GM21423 (cell line): ENCODE results near the gene KRTAP10-5.
"Not testable (repeated sequence)": the region's sequence is repeated elsewhere in the genome, so short reads cannot be mapped to it uniquely, and the experiment has no call there.

Experiments used
- ATAC-seq: cut with Tn5 transposase; IDR thresholded peaks from one replicate; pipeline ENCODE4 v1.9.1; 2021; ENCODE audit warnings: mild to moderate bottlenecking, moderate library complexity; ENCODE audit not compliant: unreplicated experiment

The KRTAP10-5 gene, protein sequence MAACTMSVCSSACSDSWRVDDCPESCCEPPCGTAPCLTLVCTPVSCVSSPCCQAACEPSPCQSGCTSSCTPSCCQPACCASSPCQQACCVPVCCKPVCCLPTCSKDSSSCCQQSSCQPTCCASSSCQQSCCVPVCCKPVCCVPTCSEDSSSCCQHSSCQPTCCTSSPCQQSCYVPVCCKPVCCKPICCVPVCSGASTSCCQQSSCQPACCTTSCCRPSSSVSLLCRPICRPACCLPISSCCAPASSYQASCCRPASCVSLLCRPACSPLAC

DNA sequence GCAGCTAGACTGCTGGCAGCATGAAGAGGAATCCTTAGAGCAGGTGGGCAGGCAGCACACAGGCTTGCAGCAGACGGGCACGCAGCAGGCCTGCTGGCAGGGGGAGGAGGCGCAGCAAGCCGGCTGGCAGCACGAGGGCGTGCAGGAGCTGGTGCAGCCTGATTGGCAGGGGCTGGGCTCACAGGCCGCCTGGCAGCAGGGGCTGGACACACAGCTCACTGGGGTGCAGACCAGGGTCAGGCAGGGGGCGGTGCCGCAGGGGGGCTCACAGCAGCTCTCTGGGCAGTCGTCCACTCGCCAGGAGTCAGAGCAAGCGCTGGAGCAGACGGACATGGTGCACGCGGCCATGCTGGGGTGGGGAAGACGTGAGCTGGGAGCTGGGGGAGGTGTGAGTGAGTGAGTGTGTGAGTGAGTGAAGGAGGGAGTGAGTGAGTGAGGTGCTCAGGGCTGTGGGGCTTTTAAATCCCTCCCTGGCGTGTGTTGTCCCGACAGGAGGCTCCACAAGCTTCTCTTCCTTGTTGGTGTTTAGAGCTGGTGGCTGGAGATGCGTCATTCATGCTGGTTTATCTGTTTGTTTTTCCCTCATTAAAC lies at the start of gene KRTAP10-5:
Gene KRTAP10-5, minus strand, starts transcription at position 374 of the 591 bp plus-strand sequence. Its CDS starts 26 bp downstream, at position 348.
- ATAC-seq = not testable (repeated sequence)

DNA sequence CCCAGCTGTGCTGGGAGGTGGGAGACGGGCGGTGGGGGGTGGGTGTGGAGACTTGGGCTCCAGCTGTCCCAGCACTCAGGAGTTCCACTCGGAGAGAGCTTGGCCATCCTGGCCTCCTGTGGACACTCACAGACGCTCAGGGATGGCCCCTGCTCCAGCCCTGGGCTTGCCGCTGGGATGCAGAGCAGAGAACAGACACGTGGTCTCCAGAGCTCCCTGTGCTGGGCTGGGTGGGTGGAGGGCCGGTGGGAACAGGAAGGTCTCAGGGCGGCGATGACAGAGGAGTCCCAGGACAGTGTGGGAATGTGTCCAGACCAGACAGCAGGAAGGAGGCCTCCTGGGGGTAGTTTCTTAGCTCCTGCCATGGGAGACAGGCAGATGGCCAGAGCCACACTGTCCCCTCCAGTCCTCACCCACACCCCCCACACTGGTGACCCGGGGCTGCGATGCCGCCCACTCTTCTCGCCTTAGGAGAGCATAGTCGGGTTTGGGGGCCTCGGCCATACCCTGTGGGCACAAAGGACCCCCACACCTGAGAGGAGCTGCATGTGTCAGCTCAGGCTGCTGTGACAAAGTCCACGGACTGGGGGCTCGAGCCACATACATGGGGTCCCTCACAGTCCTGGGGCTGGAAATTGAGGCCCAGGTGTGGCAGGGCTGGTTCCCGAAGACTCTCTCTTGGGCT lies 48.4 kb upstream of the KRTAP10-5 start:
- ATAC-seq = no peak

DNA sequence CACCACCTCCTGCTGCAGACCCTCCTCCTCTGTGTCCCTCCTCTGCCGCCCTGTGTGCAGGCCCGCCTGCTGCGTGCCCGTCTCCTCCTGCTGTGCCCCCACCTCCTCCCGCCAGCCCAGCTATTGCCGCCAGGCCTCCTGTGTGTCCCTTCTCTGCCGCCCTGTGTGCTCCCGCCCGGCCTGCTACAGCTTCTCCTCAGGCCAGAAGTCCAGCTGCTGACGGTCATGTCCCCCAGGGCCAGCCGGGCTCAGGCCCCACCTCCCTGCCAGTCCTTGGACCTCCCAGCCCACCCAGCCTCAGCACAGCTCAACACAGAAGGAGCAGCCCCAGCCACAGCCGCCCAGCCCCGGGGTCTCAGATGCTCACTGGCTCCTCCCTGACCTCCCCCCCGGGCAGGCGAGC lies 47.4 kb upstream of the KRTAP10-5 start:
- ATAC-seq = not testable (repeated sequence)

DNA sequence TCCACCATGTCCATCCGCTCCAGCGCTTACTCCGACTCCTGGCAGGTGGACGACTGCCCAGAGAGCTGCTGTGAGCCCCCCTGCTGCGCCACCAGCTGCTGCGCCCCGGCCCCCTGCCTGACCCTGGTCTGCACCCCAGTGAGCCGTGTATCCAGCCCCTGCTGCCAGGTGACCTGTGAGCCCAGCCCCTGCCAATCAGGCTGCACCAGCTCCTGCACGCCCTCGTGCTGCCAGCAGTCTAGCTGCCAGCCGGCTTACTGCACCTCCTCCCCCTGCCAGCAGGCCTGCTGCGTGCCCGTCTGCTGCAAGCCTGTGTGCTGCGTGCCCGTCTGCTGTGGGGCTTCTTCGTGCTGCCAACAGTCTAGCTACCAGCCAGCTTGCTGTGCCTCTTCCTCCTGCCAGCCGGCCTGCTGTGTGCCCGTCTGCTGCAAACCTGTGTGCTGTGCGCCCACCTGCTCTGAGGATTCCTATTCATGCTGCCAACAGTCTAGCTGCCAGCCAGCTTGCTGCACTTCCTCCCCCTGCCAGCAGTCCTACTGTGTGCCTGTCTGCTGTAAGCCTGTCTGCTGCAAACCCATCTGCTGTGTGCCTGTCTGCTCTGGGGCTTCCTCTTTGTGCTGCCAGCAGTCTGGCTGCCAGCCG lies 46.9 kb upstream of the KRTAP10-5 start:
- not testable (repeated sequence) for ATAC-seq

DNA sequence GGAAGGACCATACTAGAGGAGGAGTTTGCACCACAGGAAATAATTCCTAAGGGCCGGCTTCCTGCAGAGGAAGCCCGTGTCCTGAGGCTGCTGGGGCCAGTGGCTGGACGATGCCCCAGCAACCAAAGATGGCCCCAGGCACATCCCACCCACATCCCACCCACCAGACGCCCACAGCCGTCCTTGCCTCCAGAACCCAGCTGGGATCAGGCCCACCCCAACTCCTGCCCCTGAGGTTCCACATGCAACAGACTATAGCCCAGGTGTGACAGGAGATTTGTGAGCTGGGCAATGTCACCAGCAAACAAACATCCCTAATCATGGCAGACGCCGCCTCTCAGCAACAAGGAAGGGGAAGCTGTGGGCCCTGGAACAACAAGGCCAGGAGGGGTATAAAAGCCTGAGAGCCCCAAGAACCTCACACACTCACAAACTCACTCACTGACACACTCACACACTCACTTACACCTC lies 46.3 kb upstream of the KRTAP10-5 start, which contains the start of gene KRTAP10-9:
Gene KRTAP10-9, plus strand, starts transcription at position 421 of the 471 bp plus-strand sequence. CDS start 79 bp downstream, outside the sequence.
- no peak for ATAC-seq

DNA sequence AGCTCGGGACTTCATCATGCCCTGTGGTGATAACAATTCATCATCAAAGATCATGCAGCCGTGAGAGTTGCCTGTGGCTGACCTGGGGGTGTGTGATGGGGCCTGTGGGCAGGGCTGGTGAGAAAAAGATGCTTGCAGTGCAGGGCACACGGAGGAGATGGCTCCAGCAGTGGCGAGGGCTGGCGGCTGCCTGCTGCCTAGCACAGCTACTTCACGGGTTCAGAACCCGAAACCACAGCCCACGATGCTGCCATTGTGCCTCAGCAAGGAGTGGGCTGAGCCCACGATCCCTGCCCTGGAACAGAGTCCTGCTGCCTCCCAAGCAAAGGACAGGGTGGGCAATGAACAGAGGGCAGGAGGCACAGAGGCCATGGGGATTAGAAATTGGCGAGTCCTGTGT lies 45.9 kb upstream of the KRTAP10-5 start:
- ATAC-seq = no peak

DNA sequence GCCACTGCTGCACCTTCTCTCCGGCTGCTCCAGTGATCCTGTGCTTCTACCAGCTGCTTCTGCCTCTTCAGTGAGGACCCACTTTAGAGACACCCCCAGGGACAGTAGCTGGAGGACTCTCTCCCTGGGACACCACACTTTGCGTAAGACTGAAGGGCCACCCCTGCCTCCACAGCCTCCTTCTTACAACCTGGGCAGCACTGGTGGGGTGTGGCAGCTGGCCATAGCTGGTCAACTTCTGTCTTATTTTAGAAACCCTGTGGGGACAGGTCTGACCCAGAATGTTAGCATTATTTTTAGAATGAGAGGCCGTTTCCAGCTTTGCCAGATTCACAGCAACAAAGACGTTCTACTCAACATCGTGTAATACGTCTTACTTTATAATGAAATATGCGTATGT lies 45.4 kb upstream of the KRTAP10-5 start:
- no peak for ATAC-seq

DNA sequence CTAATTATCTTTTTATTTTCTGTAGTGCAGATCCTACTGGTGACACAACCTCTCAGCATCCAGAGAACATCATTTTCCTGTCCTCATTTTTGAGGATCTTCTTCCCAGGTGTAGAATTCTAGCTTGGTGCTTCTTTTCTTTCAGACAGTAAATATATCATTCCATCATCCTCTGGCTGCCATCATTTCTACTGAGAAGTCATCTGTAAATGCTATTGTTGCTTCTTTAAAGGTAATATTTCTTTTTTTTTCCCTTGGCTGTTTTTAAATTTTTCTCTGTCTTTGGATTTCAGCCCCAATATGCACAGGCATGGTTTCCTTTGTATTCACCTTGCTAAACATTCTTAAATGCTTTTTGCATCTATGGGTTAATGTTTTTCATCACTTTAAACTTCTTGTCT lies 43.2 kb upstream of the KRTAP10-5 start:
- no peak for ATAC-seq

DNA sequence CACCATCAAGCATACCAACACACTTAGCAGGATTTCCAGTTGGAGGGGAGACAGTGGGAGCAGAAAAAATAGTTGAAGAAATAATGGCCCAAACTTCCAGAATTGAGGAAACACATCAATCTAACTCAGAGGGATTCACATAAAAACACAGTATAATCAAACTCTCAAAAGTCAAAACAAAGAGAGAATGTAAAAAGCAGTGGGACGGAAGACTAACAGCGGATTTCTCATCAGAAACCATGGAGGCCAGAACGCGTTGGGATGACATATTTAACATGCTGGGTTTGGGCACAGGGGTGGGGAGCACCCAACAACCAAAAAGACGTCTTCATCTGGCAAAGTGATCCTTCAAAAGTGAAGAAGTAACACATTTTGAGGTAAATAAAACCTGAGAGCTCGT lies 39.5 kb upstream of the KRTAP10-5 start:
- ATAC-seq = no peak

DNA sequence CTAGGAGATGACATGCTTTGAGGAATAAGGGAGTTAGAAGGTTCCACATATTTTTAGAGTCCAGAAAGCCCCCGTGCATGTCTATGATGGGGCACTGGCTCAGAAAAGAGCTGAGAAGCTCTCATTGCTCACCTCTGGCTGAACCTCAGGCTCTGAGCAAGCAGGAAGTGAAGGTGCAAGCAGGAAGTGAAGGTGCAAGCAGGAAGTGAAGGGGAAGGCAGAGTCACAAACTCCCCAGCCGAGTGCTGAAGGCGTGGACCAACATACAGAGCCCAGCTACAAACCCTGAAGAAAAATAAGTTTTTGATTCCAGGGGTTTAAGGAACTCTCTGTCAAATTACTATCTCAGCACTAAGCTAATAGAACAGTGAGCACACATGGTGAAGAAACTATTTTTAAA lies 38.5 kb upstream of the KRTAP10-5 start:
- no peak for ATAC-seq

DNA sequence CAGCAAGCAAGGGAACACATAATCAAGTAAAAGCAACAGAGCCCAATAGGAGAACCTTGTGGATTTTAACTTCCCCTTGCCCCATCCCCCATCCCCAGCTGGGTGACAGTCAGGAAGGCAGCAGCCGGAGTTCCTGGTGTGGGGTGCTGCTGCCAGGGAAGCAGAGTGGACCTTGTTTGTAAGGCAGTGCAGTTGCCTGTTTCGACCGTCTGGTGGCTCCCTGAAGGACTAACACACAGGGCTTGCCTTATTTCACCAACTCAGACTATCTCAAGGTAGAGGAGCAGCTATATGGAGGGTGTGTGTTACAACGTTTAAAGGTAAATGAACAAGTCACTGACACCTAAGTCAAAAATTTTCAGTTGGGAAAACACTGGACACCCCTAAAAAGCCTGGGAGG lies 38.1 kb upstream of the KRTAP10-5 start:
- no peak for ATAC-seq

DNA sequence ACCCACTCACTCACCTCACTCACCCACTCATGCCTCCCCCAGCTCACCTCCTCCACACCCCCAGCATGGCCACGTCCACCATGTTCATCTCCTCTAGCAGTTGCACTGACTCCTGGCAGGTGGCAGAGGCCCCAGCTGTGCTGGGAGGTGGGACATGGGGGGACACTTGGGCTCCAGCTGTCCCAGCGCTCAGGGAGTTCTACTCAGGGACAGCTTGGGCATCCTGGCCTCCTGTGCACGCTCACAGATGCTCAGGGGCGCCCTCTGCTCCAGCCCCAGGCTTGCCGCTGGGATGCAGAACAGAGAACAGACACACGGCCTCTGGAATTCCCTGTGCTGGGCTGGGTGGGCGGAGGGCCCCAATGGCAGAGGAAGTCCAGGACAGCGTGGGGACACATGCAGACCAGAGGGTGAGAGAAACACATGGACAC lies 36.7 kb upstream of the KRTAP10-5 start:
- ATAC-seq = no peak

DNA sequence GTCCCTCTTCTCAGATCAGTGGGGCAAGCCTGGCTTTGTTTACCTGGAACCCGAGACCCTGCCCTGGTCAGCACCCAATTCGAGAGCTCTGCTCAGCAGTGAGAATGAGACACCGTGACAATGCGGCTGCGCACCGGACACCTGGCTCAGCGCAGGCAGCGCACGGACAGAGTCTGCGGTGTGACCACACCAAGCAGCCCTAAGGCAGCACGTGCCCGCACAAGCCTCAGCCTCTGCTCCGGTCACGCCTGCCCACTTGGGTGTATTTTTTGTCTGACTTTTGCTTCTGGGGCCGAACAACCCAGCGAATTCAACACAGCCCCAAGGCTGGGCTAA lies 36.2 kb upstream of the KRTAP10-5 start:
- no peak for ATAC-seq

DNA sequence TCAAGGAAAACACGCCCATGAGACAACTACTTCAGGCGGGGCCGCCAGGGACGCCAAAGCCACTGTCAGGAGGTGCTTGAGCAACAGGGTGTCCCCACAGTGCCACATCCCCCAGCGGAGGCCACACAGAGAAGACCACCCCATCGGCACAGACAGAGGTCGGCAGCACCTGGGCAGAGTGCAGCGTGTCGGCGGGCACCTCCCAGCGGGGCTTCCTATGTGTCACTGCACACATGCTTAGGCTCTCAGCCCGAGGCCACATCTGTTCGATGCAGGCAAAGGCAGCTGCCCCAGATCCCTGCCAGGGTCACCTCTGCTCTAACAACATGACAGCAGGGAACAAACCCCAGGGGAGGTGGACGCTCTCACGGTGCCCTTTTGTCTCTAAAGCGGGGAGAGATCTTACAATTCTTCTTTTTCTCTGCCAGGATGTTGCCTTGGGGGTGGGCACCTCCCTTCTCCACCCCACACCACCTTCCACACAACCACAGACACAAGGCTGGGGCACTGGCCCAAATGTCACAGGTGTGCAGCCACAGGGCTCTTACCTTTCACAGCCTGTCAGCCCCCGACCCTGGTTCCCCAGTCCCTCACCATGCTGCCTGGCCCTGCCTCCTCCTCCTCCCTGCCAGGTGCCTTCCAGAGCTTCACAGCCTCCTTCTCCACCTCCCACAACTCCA lies 35.6 kb upstream of the KRTAP10-5 start:
- no peak for ATAC-seq

DNA sequence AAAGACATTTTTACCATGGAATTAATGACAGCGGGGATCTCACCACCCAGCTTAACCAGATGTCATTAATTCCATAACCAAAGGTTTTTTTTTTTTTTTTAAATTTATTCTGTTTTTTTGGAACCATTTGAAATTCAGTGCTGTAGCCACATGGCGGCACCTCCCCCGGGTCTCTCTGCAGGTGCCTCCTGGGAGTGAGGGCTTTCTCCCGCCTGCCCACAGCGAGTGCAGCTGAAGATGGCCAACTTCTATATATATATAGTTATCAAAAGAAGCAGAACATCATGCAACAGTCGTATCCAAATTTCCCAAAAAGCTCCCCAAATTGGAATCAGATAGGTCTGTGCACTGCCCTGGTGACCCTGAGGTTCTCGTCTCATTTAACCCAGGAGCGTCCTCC lies 35.1 kb upstream of the KRTAP10-5 start:
- ATAC-seq = no peak

DNA sequence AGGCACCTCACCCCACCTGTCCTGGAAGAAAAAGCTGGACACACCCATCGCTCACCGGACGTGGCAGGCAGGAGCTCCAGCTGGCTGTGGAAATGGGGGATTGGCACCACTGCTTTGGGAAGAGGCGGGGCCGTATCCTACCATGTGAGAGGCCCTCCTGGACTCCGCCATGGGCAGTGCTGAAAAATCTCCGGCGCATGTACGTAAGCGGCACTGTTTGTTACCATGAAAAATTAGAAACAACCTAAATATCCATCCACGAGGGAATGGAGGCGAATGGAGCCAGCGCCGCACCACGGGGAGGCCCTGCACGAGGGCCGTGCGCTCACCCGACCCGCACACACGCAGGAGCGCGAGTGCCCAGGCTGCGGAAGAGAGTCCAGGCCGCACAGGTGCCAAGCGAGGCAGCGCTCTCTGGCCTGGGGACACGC lies 34.6 kb upstream of the KRTAP10-5 start:
- no peak for ATAC-seq

DNA sequence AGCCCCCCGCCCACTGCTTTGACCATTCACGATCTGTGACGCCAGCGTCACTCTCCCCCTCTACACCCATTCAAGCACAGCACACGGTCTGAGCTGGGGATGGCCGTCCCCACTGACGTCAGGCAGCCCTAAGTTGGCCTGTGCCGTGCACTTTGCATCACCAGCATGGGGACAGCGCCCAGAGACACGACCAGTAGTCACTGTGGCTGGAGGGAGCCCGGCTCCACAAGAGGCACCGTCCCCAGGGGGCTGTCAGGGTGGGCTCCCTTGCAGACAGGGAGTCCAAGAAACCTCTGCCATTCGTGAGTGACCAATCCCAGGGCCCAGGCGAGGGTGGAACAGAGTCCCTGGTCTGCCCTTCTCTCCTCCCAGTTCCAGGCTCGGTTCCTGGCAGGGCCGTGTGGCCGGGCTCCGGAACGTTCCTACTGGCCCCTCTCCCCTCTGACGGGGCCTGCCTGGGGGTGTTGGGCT lies 33.8 kb upstream of the KRTAP10-5 start:
- no peak for ATAC-seq

DNA sequence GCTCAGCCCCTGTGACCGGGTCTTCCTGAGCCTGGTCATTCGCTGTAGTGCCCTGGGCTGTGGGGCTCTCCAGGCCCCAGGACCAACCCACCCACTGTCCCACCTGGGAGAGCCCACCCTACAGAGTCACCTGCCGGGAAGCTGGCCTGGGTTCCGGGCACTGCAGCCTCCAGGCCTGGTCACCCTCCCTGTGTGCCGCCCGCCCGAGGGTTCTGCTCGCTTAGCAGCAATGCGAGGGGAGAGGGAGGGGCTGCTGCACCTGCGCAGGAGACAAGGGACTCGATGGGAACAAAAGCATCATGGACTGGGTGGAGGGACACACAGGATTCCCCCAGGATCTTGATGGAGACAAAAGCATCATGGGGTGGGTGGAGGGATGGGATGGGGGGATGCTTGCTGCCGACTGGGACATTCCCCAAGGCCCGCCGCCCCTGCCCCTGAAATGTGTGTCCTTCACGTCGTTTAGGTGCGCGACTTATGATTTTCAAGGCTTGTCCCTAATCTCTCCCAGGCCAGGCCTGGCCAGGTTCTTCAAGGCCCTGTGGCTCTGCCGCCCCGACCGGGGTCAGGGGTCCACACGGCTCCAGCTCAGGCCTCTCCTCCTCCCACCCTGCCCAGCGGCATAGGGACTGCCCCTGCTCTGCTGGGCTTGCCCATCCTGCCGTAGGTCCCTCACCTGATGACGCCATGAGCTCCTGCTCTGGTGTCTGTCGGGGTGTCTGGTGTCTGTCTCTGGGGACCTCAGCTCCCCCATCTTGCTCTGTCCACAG lies 33.2 kb upstream of the KRTAP10-5 start:
- no peak for ATAC-seq

DNA sequence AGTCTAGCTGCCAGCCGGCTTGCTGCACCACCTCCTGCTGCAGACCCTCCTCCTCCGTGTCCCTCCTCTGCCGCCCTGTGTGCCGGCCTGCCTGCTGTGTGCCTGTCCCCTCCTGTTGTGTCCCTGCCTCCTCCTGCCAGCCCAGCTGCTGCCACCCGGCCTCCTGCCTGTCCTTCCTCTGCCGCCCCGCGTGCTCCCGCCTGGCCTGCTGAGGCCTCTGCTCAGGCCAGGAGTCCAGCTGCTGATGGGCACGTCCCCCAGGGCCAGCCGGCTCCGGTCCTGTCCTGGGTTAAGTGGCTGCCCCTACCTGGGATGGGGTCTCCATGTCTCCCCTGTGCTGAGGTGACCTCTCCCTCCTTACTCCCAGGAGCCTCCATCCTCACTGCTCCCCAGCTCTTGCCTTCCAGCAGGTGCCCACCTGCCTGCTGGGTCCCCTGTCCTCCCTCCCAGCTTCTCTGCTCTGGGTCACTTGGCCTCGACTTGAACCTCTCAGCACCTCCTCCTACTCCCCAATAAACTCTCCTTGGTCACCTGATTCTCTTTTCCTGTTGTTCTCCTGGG lies 32.3 kb upstream of the KRTAP10-5 start:
- no peak for ATAC-seq

DNA sequence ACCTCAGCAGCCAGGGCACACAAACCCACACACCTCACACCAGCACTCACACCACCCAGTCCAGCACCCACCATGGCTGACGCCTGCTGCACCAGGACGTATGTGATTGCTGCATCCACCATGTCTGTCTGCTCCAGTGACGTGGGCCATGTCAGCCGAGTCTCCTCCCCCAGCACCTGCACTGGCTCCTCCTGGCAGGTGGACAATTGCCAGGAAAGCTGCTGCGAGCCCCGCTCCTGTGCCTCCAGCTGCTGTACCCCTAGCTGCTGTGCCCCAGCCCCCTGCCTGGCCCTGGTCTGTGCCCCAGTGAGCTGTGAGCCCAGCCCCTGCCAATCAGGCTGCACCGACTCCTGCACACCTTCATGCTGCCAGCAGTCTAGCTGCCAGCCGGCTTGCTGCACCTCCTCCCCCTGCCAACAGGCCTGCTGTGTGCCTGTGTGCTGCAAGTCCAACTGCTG lies 31.7 kb upstream of the KRTAP10-5 start, which contains the start of gene KRTAP10-8:
Gene KRTAP10-8, plus strand, starts transcription at position 51 of the 458 bp plus-strand sequence. Its CDS starts 22 bp downstream, at position 73.
- no peak for ATAC-seq
